GM19372 (cell line): ENCODE data around the gene TRMO.
"Not testable (repeated sequence)": the region's sequence is repeated elsewhere in the genome, so short reads cannot be mapped to it uniquely, and the experiment has no call there.

Experiments
- ATAC-seq: cut with Tn5 transposase; IDR thresholded peaks from one replicate; pipeline ENCODE4 v1.9.1; 2021; ENCODE audit warnings: mild to moderate bottlenecking, low read depth, moderate library complexity; ENCODE audit not compliant: unreplicated experiment

Gene TRMO, protein sequence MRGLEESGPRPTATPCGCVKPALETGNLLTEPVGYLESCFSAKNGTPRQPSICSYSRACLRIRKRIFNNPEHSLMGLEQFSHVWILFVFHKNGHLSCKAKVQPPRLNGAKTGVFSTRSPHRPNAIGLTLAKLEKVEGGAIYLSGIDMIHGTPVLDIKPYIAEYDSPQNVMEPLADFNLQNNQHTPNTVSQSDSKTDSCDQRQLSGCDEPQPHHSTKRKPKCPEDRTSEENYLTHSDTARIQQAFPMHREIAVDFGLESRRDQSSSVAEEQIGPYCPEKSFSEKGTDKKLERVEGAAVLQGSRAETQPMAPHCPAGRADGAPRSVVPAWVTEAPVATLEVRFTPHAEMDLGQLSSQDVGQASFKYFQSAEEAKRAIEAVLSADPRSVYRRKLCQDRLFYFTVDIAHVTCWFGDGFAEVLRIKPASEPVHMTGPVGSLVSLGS

DNA sequence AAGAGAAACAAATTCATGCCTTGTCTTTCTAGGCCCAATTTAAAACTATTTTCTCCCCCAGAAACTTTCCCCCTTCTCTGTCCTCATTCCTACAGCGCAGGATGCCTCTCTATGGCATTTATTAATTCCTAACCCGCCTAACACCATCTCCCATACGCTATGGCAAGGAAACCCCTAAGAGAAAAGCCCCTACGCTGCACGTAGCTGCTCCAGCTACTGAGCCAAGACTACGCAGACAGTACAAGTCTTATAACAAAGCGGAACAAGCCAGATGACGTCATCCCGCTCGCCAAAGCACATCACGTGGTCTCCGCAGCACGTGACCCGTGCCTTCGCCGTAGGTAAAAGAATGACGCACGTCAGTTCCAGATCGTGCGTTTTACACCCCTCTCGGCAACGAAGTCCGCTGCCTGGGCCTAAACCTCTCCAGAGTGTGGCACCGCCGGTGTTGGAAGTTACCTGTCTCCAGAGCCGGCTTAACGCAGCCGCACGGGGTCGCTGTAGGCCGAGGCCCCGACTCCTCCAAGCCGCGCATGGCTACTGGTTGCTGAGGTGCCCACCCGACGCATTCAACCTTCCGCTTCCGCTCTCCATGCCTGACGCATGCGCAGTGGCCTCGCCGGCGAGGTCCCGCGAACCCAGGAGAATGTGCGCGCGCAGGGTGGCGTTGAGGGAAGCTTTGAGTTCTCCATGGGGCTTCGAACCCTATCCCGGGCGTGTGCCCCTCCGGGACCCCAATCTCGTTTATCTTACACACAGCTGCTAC is at the start of gene TRMO:
Gene TRMO, minus strand, starts transcription at position 542 of the 766 bp plus-strand sequence. Its CDS starts 7 bp downstream, at position 535.
- peak; percentile 84 for ATAC-seq

GRCh38 chr9:97970165-97970564 is 47.9 kb upstream of the TRMO start:
- ATAC-seq: no peak

GRCh38 chr9:97969014-97969413 is 46.7 kb upstream of the TRMO start:
- ATAC-seq: no peak

DNA sequence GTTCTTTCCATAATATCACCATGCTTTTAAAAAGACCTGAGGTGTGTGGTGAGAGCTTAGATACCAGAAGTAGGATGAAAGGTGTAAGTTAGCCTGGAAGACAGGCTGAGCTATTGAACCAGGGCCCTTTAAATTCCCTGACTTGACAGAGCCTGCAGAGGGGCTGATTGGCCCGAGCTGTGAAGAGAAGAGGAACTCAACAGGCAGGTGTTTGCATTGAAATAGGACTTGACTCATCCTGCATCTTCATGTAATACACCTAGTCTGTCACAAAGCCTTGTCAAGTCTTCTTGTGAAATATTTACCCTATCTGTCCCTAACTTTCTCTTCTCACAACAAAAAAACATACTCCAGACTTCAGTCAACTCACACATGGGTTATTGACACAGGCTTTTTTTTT is 44.2 kb upstream of the TRMO start:
- no peak for ATAC-seq

- no peak for ATAC-seq
Observed at GRCh38 chr9:97964901-97965300, 42.6 kb upstream of the TRMO start.

- ATAC-seq: no peak
Observed at GRCh38 chr9:97963232-97963631, 40.9 kb upstream of the TRMO start.

GRCh38 chr9:97962575-97962974 is 40.3 kb upstream of the TRMO start:
- no peak for ATAC-seq

GRCh38 chr9:97962136-97962535 is 39.8 kb upstream of the TRMO start:
- no peak for ATAC-seq

DNA sequence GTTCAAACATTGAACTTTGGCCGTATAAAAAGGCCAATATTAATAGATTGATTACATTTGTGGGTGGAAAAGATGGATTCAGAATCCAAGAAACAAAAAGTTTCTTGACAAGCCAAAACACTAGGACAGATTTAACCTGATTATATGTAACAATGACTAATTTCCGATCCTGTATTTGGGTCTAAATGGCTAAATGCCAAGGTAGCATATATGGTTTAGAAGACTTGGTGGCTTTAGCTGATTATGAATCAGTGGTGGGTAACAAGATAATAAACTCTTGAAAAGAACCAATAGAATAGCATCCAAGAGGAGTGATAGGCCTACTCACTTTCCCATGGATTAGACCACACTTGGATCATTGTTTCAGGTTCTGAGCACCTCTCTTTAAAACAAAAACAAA is 39.1 kb upstream of the TRMO start:
- ATAC-seq: no peak

- not testable (repeated sequence) for ATAC-seq
Observed at GRCh38 chr9:97960678-97961328, 38.5 kb upstream of the TRMO start.

- ATAC-seq: no peak
Observed at GRCh38 chr9:97959585-97959984, 37.3 kb upstream of the TRMO start.

GRCh38 chr9:97958812-97959511 is 36.7 kb upstream of the TRMO start:
- ATAC-seq: no peak

DNA sequence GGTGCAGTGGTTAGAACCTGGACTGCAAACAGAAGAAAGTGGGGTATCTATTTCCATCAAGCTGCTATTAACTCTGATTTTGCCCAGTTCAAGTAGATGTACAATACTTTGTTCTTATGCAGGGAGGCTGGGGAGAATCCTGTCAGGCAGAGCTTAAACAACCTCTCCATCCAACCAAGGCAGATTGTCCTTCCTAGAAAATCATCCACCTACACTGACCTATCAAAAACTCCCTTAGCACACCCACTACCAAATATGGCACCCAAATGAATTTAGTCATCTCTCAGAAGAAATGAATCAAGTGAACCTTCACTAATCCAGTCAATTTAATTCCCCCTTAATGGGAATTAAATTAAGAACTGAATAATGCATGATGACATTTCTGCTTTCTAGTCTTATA is 34.0 kb upstream of the TRMO start:
- ATAC-seq: no peak

DNA sequence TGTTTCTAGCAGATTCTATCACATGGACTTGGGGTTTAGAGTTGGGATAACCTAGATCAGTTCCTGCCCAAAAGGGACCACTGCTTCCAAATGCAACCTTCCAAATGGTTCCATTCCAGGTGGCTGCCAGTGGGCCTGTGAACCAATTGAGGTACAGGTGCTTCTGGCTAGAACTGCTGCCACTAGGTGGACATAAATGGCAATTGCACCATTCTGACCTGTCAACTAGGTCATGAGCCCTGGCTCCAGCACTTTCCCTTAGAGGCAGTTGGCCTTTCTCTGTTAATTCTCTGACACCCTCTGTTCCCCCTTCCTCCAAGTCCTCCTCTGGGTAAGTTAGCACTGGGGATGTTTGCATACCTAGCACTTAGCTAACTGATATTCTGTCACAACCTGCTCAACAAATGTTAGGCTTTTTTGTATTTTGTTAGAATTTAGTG is 32.3 kb upstream of the TRMO start:
- no peak for ATAC-seq

- not testable (repeated sequence) for ATAC-seq
Observed at GRCh38 chr9:97950873-97951272, 28.6 kb upstream of the TRMO start.

- not testable (repeated sequence) for ATAC-seq
Observed at GRCh38 chr9:97947094-97947493, 24.8 kb upstream of the TRMO start.

DNA sequence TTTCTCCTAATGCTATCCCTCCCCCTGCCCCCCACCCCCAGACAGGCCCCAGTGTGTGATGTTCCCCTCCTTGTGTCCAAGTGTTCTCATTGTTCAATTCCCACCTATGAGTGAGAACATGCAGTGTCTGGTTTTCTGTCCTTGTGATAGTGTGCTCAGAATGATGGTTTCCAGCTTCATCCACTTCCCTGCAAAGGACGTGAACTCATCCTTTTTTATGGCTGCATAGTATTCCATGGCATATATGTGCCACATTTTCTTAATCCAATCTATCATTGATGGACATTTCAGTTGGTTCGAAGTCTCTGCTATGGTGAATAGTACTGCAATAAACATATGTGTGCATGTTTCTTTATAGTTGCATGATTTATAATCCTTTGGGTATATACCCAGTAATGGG is 23.2 kb upstream of the TRMO start:
- not testable (repeated sequence) for ATAC-seq

GRCh38 chr9:97944612-97945011 is 22.3 kb upstream of the TRMO start:
- ATAC-seq: no peak

GRCh38 chr9:97943308-97943855 is 21.1 kb upstream of the TRMO start:
- no peak for ATAC-seq

GRCh38 chr9:97941323-97941722 is 19.0 kb upstream of the TRMO start:
- ATAC-seq: no peak
